B cell (primary cell): Measurements from ENCODE around the gene ZRSR2. TPM values are rescaled to one million over a fixed set of nuclear protein-coding genes. Genes with fewer than 3 reads are reported as not detected.

ENCODE experiments used
- ATAC-seq: fragments of 200-7000 bp; cut with Tn5 transposase; one replicate; pipeline ENCODE4 v1.10.0; 2021; ENCODE audit warnings: low read depth, mild to moderate bottlenecking, moderate number of reproducible peaks, moderate library complexity
- CTCF ChIA-PET: fragments of 350-600 bp; sonication (Branson Sonifier 250); formaldehyde crosslinking; loops from one replicate; lab custom pipeline; 2021; ENCODE audit warnings: antibody characterized with exemption, inconsistent platforms; lab: Charles Lee
- POLR2A ChIA-PET: fragments of 350-600 bp; sonication (Branson Sonifier 250); formaldehyde crosslinking; loops from one replicate; lab custom pipeline; 2021; ENCODE audit warnings: antibody characterized with exemption; lab: Charles Lee
- DNase-seq: peaks from one replicate; pipeline ENCODE4 v3.0.0; 2013
- H2AFZ ChIP-seq: 2 replicates; pipeline ENCODE4 v1.6.1; 2012; ENCODE audit warnings: mild to moderate bottlenecking, low read depth, low read length; ENCODE audit not compliant: insufficient read depth, poor library complexity, severe bottlenecking
- H3K27ac ChIP-seq, 2 donors: 1 replicate in 1 of 2; 2 replicates in 1 of 2; pipeline ENCODE4 v1.5.1; 2012 to 2013; ENCODE audit warnings: low read length in 2 of 2, mild to moderate bottlenecking in 2 of 2, moderate library complexity in 1 of 2
- H3K27me3 ChIP-seq, 4 experiments: fragments of 200-600 bp in 1 of 4; sonication (generic) in 1 of 4; replicated peaks in 1 of 4; 1 replicate in 2 of 4; 2 replicates in 2 of 4; pipeline versions ENCODE4 v1.6.1 to v1.7.0; 2013 to 2016; ENCODE audit warnings: low read length in 3 of 4, mild to moderate bottlenecking in 2 of 4, mixed read lengths in 1 of 4, moderate library complexity in 1 of 4; ENCODE audit not compliant: insufficient read depth in 4 of 4, control insufficient read depth in 3 of 4; ENCODE audit errors: control extremely low read depth in 1 of 4
- H3K36me3 ChIP-seq, 2 experiments: replicated peaks in 1 of 2; 1 replicate in 1 of 2; 2 replicates in 1 of 2; pipeline versions ENCODE4 v1.6.1 to v1.7.1; 2013; ENCODE audit warnings: low read length in 1 of 2; ENCODE audit not compliant: insufficient read depth in 2 of 2, control insufficient read depth in 1 of 2; ENCODE audit errors: control extremely low read depth in 1 of 2, extremely low read depth in 1 of 2
- H3K4me1 ChIP-seq, 2 donors: fragments of 200-600 bp in 1 of 2; sonication (generic) in 1 of 2; 1 replicate in 1 of 2; 2 replicates in 1 of 2; pipeline versions ENCODE4 v1.5.1 to v1.6.1; 2013 to 2017; ENCODE audit warnings: low read length in 2 of 2; ENCODE audit not compliant: control insufficient read depth in 2 of 2, insufficient read depth in 2 of 2
- H3K4me2 ChIP-seq: replicated peaks from 2 replicates; pipeline ENCODE3; 2012; ENCODE audit warnings: mild to moderate bottlenecking, low read depth, low read length; ENCODE audit not compliant: poor library complexity, severe bottlenecking
- H3K4me3 ChIP-seq, 5 experiments: fragments of 200-600 bp in 1 of 5; sonication (generic) in 1 of 5; 1 replicate in 3 of 5; 2 replicates in 2 of 5; pipeline versions ENCODE4 v1.5.1 to v1.7.0; 2011 to 2016; ENCODE audit warnings: low read length in 4 of 5, mild to moderate bottlenecking in 4 of 5, low read depth in 2 of 5, control low read depth in 1 of 5, moderate library complexity in 1 of 5; ENCODE audit not compliant: insufficient read depth in 1 of 5; ENCODE audit errors: control extremely low read depth in 1 of 5, extremely low read depth in 1 of 5
- H3K79me2 ChIP-seq: fragments of 200-600 bp; sonication (generic); one replicate; pipeline ENCODE4 v1.6.0; 2016; ENCODE audit warnings: low read length; ENCODE audit not compliant: control insufficient read depth, insufficient read depth
- H3K9ac ChIP-seq: fragments of 200-600 bp; sonication (generic); 2 replicates; pipeline ENCODE4 v1.6.1; 2017; ENCODE audit warnings: mild to moderate bottlenecking, low read length, moderate library complexity
- H3K9me3 ChIP-seq, 3 donors: one replicate each; pipeline versions ENCODE4 v1.6.1 to v1.7.1; 2013; ENCODE audit warnings: low read length in 2 of 3; ENCODE audit not compliant: control insufficient read depth in 2 of 3, insufficient read depth in 1 of 3; ENCODE audit errors: control extremely low read depth in 1 of 3
- H4K20me1 ChIP-seq: 2 replicates; pipeline ENCODE4 v1.6.0; 2012; ENCODE audit warnings: mild to moderate bottlenecking, low read length; ENCODE audit not compliant: insufficient read depth, control insufficient read depth, poor library complexity, severe bottlenecking
- H3K27ac Mint-ChIP-seq: one replicate; pipeline ENCODE4 v1.8.0; 2021; ENCODE audit warnings: mixed read lengths
- H3K27me3 Mint-ChIP-seq: one replicate; pipeline ENCODE4 v1.8.0; 2021; ENCODE audit warnings: mixed read lengths
- H3K4me1 Mint-ChIP-seq: one replicate; pipeline ENCODE4 v1.8.0; 2021; ENCODE audit warnings: mixed read lengths
- H3K4me3 Mint-ChIP-seq: one replicate; pipeline ENCODE4 v1.8.0; 2021; ENCODE audit warnings: mixed read lengths
- H3K9me3 Mint-ChIP-seq: one replicate; pipeline ENCODE4 v1.8.0; 2022; ENCODE audit warnings: mixed read lengths; ENCODE audit not compliant: insufficient read depth
- CTCF ChIP-seq: fragments of 200-600 bp; IDR thresholded peaks from one replicate; pipeline ENCODE4 v1.8.0; 2022; ENCODE audit warnings: antibody characterized with exemption, mild to moderate bottlenecking
- EZH2 ChIP-seq: IDR thresholded peaks from 2 replicates; pipeline ENCODE4 v1.6.1; 2012; ENCODE audit warnings: borderline replicate concordance, low read depth, mild to moderate bottlenecking, moderate library complexity, low read length; ENCODE audit not compliant: insufficient read depth, poor library complexity, severe bottlenecking
- WGBS: methylation state at CpG from one replicate; pipeline ENCODE4 v1.1.5; 2013; ENCODE audit warnings: missing lambda C conversion rate; ENCODE audit not compliant: insufficient coverage; 5-methylcytosine and 5-hydroxymethylcytosine counted together
- intact Hi-C: fragments of 100-400 bp; cut with micrococcal nuclease; formaldehyde crosslinking; loops from one replicate; pipeline ENCODE4 v1.10.0; 2022
- polyA plus RNA-seq: library from polyadenylated mRNA; depleted of rRNA; stranded (reverse); fragments of >200 nt; gene quantifications from 2 replicates; pipeline ENCODE4 v1.2.3, GENCODE V29; 2012
- total RNA-seq, 2 donors: library from RNA; stranded (reverse); fragments of 120-200 nt in 1 of 2; gene quantifications; 1 replicate in 1 of 2; 2 replicates in 1 of 2; pipeline versions ENCODE4 v1.2.3 to v1.2.4, GENCODE V29; 2013 to 2022

Gene ZRSR2
- total and polyA plus RNA-seq, 2 donors (not counting 1 experiment from before 2014, with no cell fraction given), result 27.8 to 28.6 TPM

GRCh38 chrX:15761564-15762191 lies 28.6 kb upstream of the ZRSR2 start:
- H3K4me3 ChIP-seq, result no peak overlapping the region
- POLR2A ChIA-PET, result no interaction called here
- no peak overlapping the region for H3K27ac ChIP-seq
- DNase-seq, result peak; percentile 47
- no peaks in the 10 kb centered on the region for H3K9me3 ChIP-seq
- peaks cover 0 to under 1% of the 10 kb centered on the region in 2 experiments for H3K36me3 ChIP-seq
- H3K9me3 Mint-ChIP-seq, result no peaks in the 10 kb centered on the region
- H3K27ac Mint-ChIP-seq, result peak overlapping the region; percentile 11
- intact Hi-C loops, result loop anchor here (2.0 kb wide), 1 partner anchor 683 kb away; no protein-coding TSS in a partner anchor
- H3K4me1 ChIP-seq, result peaks cover 0 to 3% of the 10 kb centered on the region in 2 donors
- no peak overlapping the region for H3K4me3 Mint-ChIP-seq
- ATAC-seq, result peak; percentile 43
- no peak overlapping the region for H2AFZ ChIP-seq
- no peak overlapping the region for H3K4me2 ChIP-seq
- no CpG with 5 or more reads among the region's 8 CpGs for whole genome bisulfite sequencing
- CTCF ChIA-PET, result interaction anchor here (1.0 to 1.6 kb wide), 3 partner anchors 9 to 28 kb away, joined by 3 to 6 read pairs (median 3); no protein-coding TSS in a partner anchor
- H3K27me3 ChIP-seq, result no peaks in the 10 kb centered on the region
- no peaks in the 10 kb centered on the region for H3K27me3 Mint-ChIP-seq
- peaks cover 14% of the 10 kb centered on the region for H3K79me2 ChIP-seq
- H3K4me1 Mint-ChIP-seq, result peaks cover 9% of the 10 kb centered on the region
- no peaks in the 10 kb centered on the region for H4K20me1 ChIP-seq
- H3K9ac ChIP-seq, result no peak overlapping the region
- TF ChIP-seq EZH2, result no peak
- TF ChIP-seq CTCF, result peak; percentile 62

GRCh38 chrX:15769300-15769954 lies 20.9 kb upstream of the ZRSR2 start:
- no CpG with 5 or more reads among the region's 4 CpGs for WGBS
- CTCF ChIA-PET, result no interaction called here

More at GRCh38 chrX:15769300-15769954, 20.9 kb upstream of the ZRSR2 start:
- Histone ChIP-seq H3K9me3 (no peaks in the 10 kb centered on the region), H3K4me2 (no peak overlapping the region), H4K20me1 (no peaks in the 10 kb centered on the region), H3K79me2 (no peaks in the 10 kb centered on the region), H3K27ac (no peak overlapping the region), H3K4me1 (no peaks in the 10 kb centered on the region), H3K27me3 (no peaks in the 10 kb centered on the region), H2AFZ (no peak overlapping the region), H3K4me3 (no peak overlapping the region), H3K36me3 (peaks cover 6 to 7% of the 10 kb centered on the region in 2 experiments), H3K9ac (no peak overlapping the region)
- ATAC-seq (no peak), DNase-seq (no peak)
- TF ChIP-seq CTCF, result no peak
- no peak for TF ChIP-seq EZH2
- POLR2A ChIA-PET, result no interaction called here
- intact Hi-C loops, result no loop called here
- no peaks in the 10 kb centered on the region for H3K4me1 Mint-ChIP-seq
- H3K4me3 Mint-ChIP-seq, result no peak overlapping the region
- no peaks in the 10 kb centered on the region for H3K9me3 Mint-ChIP-seq
- H3K27me3 Mint-ChIP-seq, result no peaks in the 10 kb centered on the region
- H3K27ac Mint-ChIP-seq, result no peak overlapping the region
